GM21515 (cell line): ENCODE data around the gene FOXE3.

Experiments used
- ATAC-seq: cut with Tn5 transposase; IDR thresholded peaks from one replicate; pipeline ENCODE4 v1.9.1; 2021; ENCODE audit not compliant: unreplicated experiment

Gene FOXE3

GRCh38 chr1:47434051-47434842 is 18.2 kb downstream of the FOXE3 start:
- ATAC-seq = no peak

- no peak for ATAC-seq
These were observed 19.6 kb downstream of the FOXE3 start for GRCh38 chr1:47435506-47436303.

- peak; percentile 50 for ATAC-seq
These were observed 20.4 kb downstream of the FOXE3 start for GRCh38 chr1:47436304-47436978.

DNA sequence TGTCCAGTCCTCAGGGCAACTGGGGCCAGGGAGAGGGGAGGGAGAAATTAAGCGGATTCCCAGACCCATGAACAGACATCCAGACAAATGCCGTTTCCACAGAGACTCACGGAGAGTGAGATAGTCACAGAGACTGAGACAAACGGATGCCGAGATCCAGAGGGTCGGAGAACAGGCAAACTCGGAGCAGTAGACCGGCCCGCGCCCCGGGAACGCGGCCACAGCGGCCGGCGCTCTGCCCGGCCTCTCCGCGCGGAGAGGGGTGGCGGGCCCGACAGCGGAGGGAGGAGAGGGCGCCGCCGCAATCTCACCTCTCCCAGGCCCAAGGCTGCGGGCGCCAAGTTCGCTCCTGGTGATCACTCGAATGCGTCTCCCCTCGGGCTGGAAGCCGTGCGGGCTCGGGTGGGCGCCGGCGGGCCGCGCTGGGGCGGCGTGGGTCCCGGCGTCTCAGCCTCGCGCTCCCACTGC is 20.9 kb downstream of the FOXE3 start:
- ATAC-seq = peak; percentile 23

- ATAC-seq = peak; percentile 85
These were observed 21.5 kb downstream of the FOXE3 start, which contains the start of gene FOXD2 for GRCh38 chr1:47437447-47438164. FOXD2 (plus strand) TSS chr1:47438044; CDS start chr1:47438136, 92 bp downstream.

DNA sequence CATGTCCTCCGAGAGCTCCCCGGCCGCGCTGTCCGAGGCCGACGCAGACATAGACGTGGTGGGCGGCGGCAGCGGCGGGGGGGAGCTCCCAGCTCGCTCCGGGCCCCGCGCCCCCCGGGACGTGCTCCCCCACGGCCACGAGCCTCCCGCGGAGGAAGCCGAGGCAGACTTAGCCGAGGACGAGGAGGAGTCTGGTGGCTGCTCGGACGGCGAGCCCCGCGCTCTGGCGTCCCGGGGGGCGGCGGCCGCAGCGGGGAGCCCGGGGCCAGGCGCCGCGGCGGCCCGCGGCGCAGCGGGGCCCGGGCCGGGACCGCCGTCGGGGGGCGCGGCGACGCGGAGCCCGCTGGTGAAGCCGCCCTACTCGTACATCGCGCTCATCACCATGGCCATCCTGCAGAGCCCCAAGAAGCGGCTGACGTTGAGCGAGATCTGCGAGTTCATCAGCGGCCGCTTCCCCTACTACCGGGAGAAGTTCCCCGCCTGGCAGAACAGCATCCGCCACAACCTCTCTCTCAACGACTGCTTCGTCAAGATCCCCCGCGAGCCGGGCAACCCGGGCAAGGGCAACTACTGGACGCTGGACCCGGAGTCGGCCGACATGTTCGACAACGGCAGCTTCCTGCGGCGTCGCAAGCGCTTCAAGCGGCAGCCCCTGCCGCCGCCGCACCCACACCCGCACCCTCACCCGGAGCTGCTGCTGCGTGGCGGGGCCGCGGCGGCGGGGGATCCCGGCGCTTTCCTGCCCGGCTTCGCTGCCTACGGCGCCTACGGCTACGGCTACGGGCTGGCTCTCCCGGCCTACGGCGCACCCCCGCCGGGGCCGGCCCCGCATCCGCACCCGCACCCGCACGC is 22.3 kb downstream of the FOXE3 start:
- no peak for ATAC-seq

GRCh38 chr1:47439017-47439818 is 23.1 kb downstream of the FOXE3 start:
- ATAC-seq = no peak

GRCh38 chr1:47439819-47440598 is 23.9 kb downstream of the FOXE3 start:
- no peak for ATAC-seq

DNA sequence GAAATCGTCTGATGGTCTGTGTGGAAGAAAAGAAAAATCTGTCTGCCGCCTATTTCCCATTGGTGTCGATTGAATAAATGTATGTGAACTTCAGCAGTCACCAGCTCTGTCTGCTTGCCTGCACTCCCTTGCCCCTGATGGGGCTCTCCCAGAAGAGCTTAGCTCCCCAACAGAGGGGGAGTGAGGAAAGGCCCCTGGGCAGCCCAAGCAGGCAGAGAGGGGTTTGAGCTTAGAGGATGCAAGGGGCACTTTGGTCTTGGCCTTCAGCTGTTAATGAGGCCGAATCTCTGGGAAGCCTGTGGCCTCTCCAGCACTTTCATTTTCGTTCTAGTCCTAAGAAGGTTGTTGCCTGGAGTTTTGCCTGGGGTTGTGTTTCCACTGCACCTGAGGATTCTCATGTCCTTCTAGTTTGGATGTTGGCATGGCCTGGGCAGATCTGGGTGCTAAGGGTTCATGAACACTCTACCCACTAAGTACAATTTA is 24.6 kb downstream of the FOXE3 start:
- ATAC-seq = no peak

DNA sequence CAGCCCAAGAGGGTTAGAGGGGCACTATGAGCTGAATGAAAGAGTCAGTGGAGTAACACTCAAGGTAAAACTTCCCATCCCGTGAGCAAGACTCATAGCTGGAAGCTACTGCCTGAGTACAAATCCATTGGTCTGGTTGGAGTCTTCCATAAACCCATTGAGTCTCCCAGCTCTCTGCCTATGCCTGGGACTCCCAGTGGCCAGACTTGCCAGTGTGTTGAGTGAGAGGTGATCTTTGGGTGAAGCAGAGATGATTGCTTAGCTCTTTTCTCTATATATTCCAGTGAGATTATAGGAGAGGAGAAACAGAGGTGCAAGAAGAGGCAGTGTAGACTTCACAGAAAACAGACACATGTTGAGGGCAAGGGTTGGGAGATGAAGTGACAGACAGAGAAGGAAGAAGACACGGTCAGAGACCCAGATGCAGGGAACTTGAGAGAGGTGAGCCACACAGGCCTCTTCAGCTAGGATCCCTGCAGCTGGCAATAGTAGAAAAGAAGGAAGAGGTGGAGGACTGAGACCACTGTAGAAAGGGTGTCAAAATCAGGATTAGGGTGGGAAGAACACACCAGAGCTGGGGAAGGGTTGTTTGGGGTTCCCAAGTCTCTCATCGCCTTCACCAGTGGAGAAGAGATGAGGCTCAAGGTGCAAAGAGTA is 25.5 kb downstream of the FOXE3 start:
- ATAC-seq = no peak

DNA sequence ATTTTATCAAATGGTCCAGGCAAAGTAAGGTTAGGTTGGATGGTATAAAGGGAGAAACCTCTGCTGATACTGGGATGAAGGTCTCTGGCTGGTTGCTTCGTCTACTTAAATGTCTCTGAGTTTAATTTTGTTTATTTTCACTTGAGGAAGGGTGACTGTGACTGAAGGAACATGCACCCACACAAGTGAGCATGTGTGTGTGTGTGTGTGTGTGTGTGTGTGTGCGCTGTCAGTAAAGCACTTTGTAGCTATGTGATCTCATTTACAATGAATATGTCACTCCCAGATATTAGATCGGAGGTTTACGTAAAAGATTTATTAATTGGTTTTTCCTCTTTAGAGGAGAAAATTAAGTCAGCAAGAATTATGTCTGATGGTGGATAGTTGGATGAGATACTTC is 26.1 kb downstream of the FOXE3 start:
- ATAC-seq = no peak

- ATAC-seq = no peak
These were observed 26.9 kb downstream of the FOXE3 start for GRCh38 chr1:47442842-47443529.

DNA sequence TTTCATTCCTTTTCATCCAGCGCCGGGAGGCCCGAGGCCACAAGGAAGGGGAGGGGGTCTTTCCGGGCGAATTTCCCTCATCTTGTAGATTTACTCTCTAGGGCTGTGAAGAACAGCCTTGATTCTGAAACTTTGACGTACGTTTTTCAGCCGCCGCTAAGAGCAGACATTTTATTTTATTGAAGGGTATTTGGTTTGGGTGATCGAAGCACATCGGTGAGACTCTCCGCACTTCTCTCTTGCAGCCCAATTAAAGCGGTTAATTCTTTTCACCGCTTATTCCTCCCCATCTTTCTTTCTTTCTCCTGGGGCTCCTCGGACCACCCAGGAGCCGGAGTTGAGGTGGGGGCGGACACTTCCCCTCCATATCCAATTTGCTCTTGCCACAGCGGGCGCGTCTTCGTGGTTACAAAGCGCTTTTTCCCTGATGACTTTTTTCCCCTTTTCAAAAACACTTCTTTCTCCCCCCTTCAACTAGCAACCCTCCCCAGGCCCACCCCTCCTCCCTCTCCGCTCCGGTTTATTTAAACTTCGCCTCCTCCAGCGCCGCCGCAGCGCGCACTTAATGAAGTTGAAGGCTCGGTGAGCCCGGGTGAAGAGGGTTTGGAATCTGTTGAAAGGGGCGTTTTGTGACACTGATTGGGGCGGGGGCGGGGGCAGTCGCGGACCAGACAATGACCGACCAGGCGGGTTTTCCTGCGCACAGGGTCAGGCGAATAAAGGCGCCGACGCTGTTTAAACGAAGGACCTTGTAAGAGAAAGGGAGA is 27.6 kb downstream of the FOXE3 start:
- no peak for ATAC-seq

DNA sequence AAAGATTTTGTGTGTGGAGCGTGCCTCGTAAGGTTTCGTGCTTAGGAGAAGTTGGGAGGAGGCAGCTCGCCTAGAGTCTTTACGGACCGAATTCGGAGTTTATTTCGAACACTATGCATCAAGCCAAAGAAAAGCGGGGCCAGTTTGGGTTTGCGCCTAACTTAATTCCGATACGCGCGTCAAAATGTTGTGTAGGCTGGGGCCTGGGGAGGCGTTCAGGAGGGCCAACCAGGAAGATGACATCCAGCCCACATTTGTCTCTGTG is 28.1 kb downstream of the FOXE3 start:
- ATAC-seq = no peak

DNA sequence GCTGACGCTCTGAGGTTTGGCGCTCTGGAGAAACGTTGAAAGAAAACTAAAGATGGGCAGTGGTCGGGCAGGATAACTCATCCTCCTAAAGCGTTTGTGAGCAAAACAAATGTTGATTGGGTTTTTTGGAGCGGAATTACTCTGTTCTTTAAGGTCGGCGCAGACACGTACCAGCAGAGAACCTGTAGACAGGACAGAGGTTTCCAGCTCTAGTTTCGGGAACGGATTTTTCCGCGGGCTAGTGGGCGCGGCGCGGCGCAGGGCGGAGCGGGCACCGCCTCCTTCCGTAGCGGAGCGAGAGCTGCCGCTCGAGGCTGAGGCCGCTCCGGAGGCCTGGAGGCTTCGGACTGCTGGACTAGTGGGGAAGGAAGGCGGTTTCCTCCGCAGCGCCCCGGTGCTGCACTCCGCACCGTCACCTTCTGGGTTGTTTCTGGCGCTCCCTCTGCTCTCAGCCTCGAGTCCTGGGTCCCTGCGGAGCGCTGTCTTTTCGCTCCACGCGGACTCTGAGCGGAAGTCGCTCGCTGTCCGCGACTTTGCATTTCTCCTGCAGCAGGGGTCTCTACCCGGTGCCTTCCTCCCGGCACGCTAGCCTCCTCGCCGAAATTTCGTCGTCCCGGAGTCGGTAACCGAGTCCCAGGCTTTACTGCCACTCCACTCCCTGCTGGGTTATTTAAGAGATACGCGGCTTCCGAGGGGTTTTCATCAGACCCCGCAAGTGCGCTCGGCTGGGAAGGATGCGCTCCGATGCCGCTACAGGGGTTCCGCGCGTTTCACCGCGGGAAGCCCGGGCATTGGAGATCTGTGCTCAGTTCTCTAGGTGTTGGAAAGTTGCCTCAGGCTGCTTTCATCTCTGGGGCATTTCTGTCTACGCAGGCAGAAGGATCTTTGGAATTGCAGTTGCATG is 28.7 kb downstream of the FOXE3 start:
- ATAC-seq = no peak
